22Rv1 (cell line): ENCODE data around the gene ZNF862.

Experiments
- H3K27ac ChIP-seq: fragments of 450-650 bp; 2 replicates; pipeline ENCODE4 v1.5.1; 2017
- ZFX ChIP-seq: fragments of 450-650 bp; IDR thresholded peaks from 2 replicates; pipeline ENCODE4 v1.6.1; 2017; ENCODE audit warnings: antibody characterized with exemption, borderline replicate concordance
- TF ChIP-seq, protein P1 (sequence below): fragments of 450-650 bp; IDR thresholded peaks from 2 replicates; pipeline ENCODE4 v1.5.1; 2017; ENCODE audit warnings: mild to moderate bottlenecking

The ZNF862 gene

DNA sequence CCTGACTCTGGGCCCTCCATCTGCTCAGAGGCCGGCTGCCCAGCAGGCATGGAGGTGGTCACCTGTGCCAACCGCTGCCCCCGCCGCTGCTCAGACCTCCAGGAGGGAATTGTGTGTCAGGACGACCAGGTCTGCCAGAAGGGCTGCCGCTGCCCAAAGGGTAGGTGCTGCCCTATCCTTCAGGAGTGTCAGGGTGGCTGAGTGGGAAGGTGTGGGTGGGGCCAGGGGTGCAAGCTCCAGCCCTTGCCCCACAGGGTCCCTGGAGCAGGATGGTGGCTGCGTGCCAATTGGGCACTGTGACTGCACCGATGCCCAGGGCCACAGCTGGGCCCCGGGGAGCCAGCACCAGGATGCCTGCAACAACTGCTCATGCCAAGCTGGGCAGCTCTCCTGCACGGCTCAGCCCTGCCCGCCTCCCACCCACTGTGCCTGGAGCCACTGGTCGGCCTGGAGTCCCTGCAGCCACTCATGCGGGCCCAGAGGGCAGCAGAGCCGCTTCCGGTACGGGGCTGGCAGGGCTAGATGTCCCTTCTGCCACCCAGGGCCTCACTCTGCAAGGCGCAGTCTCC, 17.5 kb upstream of the ZNF862 start:
- no peak overlapping the region for H3K27ac ChIP-seq
- TF ChIP-seq ZFX, result no peak
- TF ChIP-seq, protein P1, sequence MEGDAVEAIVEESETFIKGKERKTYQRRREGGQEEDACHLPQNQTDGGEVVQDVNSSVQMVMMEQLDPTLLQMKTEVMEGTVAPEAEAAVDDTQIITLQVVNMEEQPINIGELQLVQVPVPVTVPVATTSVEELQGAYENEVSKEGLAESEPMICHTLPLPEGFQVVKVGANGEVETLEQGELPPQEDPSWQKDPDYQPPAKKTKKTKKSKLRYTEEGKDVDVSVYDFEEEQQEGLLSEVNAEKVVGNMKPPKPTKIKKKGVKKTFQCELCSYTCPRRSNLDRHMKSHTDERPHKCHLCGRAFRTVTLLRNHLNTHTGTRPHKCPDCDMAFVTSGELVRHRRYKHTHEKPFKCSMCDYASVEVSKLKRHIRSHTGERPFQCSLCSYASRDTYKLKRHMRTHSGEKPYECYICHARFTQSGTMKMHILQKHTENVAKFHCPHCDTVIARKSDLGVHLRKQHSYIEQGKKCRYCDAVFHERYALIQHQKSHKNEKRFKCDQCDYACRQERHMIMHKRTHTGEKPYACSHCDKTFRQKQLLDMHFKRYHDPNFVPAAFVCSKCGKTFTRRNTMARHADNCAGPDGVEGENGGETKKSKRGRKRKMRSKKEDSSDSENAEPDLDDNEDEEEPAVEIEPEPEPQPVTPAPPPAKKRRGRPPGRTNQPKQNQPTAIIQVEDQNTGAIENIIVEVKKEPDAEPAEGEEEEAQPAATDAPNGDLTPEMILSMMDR, result no peak

DNA sequence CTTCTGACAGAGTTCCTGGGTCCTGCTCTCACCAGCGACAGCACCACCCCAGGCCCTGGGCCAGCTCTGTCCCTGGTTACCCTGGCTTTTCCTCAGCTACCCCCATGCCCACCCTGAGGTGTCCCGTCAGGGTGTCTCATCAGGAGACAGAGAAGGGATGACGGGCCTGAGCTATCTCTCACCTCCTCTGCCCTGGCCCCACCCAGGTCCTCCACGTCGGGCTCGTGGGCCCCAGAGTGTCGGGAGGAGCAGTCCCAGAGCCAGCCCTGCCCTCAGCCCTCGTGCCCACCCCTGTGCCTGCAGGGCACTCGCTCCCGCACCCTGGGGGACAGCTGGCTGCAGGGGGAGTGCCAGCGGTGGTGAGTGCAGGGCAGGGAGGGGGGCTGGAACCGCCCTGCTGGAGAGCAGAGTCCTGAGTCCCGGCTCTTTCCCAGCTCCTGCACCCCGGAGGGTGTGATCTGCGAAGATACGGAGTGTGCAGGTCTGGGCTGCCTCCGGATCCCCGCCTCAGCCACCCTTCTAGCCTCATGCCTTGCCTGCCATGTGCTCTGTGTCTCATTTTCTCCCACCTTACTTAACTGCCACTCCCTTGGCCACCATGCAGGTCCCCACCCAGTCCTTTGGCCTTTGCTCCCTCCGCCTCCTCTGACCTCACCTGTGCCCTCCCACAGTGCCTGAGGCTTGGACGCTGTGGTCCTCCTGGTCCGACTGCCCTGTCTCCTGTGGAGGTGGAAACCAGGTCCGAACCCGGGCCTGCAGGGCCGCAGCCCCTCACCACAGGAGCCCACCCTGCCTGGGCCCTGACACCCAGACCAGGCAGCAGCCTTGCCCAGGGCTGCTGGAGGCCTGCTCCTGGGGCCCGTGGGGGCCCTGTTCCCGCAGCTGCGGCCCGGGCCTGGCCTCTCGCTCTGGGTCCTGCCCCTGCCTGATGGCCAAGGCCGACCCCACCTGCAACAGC, 16.7 kb upstream of the ZNF862 start:
- TF ChIP-seq, protein P1, result no peak
- TF ChIP-seq ZFX, result no peak
- no peak overlapping the region for H3K27ac ChIP-seq

DNA sequence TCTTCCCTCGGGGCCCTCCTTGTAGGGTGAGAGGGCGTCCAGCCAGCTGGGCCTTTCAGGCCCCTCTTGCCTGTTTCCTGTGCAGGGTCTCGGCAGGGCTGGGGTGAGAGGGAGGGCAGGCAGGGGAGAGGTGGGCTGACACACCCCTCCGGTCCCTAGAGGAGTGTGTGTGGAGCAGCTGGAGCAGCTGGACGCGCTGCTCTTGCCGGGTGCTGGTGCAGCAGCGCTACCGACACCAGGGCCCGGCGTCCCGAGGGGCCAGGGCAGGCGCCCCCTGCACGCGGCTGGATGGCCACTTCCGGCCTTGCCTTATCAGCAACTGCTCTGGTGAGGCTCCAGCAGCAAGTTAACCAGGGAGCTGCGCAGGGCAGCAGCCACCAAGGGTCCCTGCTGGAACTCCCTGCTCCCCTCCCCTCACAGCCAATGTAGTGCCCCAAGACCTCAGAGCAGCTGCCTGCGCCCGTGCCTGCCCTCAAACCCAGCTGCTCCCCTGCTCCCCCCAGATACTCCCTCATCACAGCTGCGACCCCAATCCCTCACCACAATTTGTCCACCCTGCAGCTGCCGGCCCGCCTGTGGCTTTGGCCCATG, 15.7 kb upstream of the ZNF862 start:
- no peak overlapping the region for H3K27ac ChIP-seq
- no peak for TF ChIP-seq ZFX
- TF ChIP-seq, protein P1, result no peak

DNA sequence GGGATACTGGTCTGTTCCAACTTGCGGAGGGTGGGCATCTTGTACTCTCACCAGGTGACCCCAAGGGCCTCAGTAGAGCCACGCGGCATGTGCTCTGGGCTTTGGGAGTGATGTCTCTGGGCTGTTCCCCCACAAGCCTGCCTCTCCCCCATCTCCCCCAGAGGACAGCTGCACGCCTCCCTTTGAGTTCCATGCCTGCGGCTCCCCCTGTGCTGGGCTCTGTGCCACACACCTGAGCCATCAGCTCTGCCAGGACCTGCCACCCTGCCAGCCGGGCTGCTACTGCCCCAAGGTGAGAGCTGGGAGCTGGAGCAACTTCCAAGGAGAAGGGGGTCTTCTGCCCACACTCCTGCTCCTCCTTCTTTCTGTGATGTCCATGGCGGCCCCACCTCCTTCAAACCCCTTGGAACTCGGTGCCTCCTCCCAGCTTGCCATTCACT, 15.0 kb upstream of the ZNF862 start:
- no peak overlapping the region for H3K27ac ChIP-seq
- no peak for TF ChIP-seq ZFX

GRCh38 chr7:149823631-149824199, 14.5 kb upstream of the ZNF862 start:
- no peak overlapping the region for H3K27ac ChIP-seq

DNA sequence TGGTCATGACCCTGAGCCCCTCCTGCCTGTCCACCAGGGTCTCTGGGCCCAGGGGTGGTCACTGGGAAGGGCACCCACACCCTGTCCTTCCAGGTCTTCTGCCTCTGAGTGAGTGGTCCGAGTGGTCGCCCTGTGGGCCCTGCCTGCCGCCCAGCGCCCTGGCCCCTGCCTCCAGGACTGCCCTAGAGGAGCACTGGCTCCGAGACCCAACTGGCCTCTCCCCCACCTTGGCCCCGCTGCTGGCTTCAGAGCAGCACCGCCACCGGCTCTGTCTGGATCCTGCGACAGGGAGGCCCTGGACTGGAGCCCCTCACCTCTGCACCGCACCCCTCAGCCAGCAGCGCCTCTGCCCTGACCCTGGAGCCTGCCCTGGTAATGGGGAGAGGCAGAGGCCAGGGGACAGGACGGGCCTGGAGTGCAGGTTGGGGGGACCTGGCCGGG, 13.9 kb upstream of the ZNF862 start:
- TF ChIP-seq, protein P1, result no peak
- TF ChIP-seq ZFX, result no peak
- H3K27ac ChIP-seq, result no peak overlapping the region

More at GRCh38 chr7:149823631-149824199, 14.5 kb upstream of the ZNF862 start:
- no peak for TF ChIP-seq ZFX
- TF ChIP-seq, protein P1, result no peak

- no peak overlapping the region for H3K27ac ChIP-seq
- TF ChIP-seq, protein P1, result no peak
- TF ChIP-seq ZFX, result no peak
These were observed 13.2 kb upstream of the ZNF862 start for GRCh38 chr7:149824748-149825566.
